Measurements from ENCODE around the gene UGDH. TPM values are rescaled to one million over a fixed set of nuclear protein-coding genes. Genes with fewer than 3 reads are reported as not detected.

UGDH gene
- total and polyA plus RNA-seq, 2 of the 13 experiments (the other 11 are each of a cell fraction or from before 2014, with no cell fraction given), result 99.0 to 384 TPM

- TF ChIP-seq ZNF737 (CRISPR knock-in tag; IDR thresholded peaks at IDR 0.05; ENCODE audit: borderline replicate concordance) (no peak), RNF219 (CRISPR knock-in tag; IDR thresholded peaks at IDR 0.05) (peak; percentile 88), MLX (CRISPR knock-in tag; IDR thresholded peaks at IDR 0.05) (no peak; the same call in 1 of the 2 replicates), ZNF564 (CRISPR knock-in tag; IDR thresholded peaks at IDR 0.05) (peak; percentile 96), KLF15 (CRISPR knock-in tag; IDR thresholded peaks at IDR 0.05; ENCODE audit: borderline replicate concordance) (no peak; the same call in 1 of the 2 replicates), RBFOX2 (IDR thresholded peaks at IDR 0.05; ENCODE audit: low read depth, low read length) (peak; percentile 100), KMT2B (CRISPR knock-in tag; IDR thresholded peaks at IDR 0.05) (peak; percentile 93), NCOA5 (CRISPR knock-in tag; IDR thresholded peaks at IDR 0.05) (no peak), PREB (CRISPR knock-in tag; IDR thresholded peaks at IDR 0.05) (no peak), SAP130 (CRISPR knock-in tag; IDR thresholded peaks at IDR 0.05; ENCODE audit: low read depth) (peak; percentile 96), ATF5 (CRISPR knock-in tag; IDR thresholded peaks at IDR 0.05; ENCODE audit: low read depth) (0 out of 2 replicates have a peak, but pooled peaks have one; percentile 42), ZNF251 (CRISPR knock-in tag; IDR thresholded peaks at IDR 0.05) (no peak), ZBED4 (CRISPR knock-in tag; IDR thresholded peaks at IDR 0.05; ENCODE audit: borderline replicate concordance) (no peak), ZNF253 (CRISPR knock-in tag; IDR thresholded peaks at IDR 0.05; ENCODE audit: borderline replicate concordance) (no peak), HNRNPUL1 (IDR thresholded peaks at IDR 0.05; ENCODE audit: low read depth, low read length) (no peak), ZNF275 (CRISPR knock-in tag; IDR thresholded peaks at IDR 0.05; ENCODE audit: borderline replicate concordance) (peak; percentile 59; the same call in 1 of the 2 replicates), MAZ (IDR thresholded peaks at IDR 0.05; ENCODE audit: borderline replicate concordance, low read depth, low read length) (peak; percentile 77; the same call in 1 of the 2 replicates), MAZ (CRISPR knock-in tag; IDR thresholded peaks at IDR 0.05; ENCODE audit: low read depth) (peak; percentile 94), ZSCAN20 (CRISPR knock-in tag; IDR thresholded peaks at IDR 0.05; ENCODE audit: borderline replicate concordance) (no peak; the same call in 1 of the 2 replicates)
Measured at GRCh38 chr4:39527296-39528060, at the start of gene UGDH (continued).
